K562 (cell line): ENCODE measurements around the gene DNAAF3. TPM values are rescaled to one million over a fixed set of nuclear protein-coding genes. Genes with fewer than 3 reads are reported as not detected.

Experiments
- CREBBP ChIP-seq: IDR thresholded peaks from one replicate; pipeline ENCODE4 v1.6.1; 2012; ENCODE audit warnings: low read depth, mild to moderate bottlenecking, control low read depth, inconsistent platforms, low read length
- ELK3 ChIP-seq: fragments of 450-650 bp; formaldehyde crosslinking; IDR thresholded peaks from 2 replicates; pipeline ENCODE4 v1.4.0; 2020; ENCODE audit warnings: mild to moderate bottlenecking
- MAFK ChIP-seq: IDR thresholded peaks from 2 replicates; pipeline ENCODE4 v1.6.1; 2011; ENCODE audit warnings: low read length, improper control_type of control experiment
- MXI1 ChIP-seq: IDR thresholded peaks from 2 replicates; pipeline ENCODE4 v1.6.1; 2011; ENCODE audit warnings: low read depth, mild to moderate bottlenecking, improper control_type of control experiment, low read length
- NUFIP1 ChIP-seq: fragments of 450-650 bp; IDR thresholded peaks from 2 replicates; pipeline ENCODE4 v1.6.1; 2018; ENCODE audit not compliant: partially characterized antibody
- PTBP1 ChIP-seq: fragments of 200-400 bp; formaldehyde crosslinking; IDR thresholded peaks from 2 replicates; pipeline ENCODE4 v1.6.1; 2017; ENCODE audit warnings: low read depth, low read length
- RAD51 ChIP-seq: fragments of 450-650 bp; IDR thresholded peaks from 2 replicates; pipeline ENCODE4 v1.7.1; 2016; ENCODE audit warnings: low read depth, mild to moderate bottlenecking, borderline replicate concordance
- SAFB2 ChIP-seq: fragments of 200-400 bp; formaldehyde crosslinking; IDR thresholded peaks from 2 replicates; pipeline ENCODE4 v1.6.1; 2018; ENCODE audit warnings: borderline replicate concordance, low read length, low read depth, moderate library complexity; ENCODE audit not compliant: severe bottlenecking
- SAP30 ChIP-seq: fragments of 200-600 bp; sonication (generic); IDR thresholded peaks from 2 replicates; pipeline ENCODE4 v1.6.1; 2012; ENCODE audit warnings: borderline replicate concordance, low read depth, mild to moderate bottlenecking, moderate library complexity, low read length, control low read depth, inconsistent platforms; ENCODE audit not compliant: insufficient read depth, poor library complexity, severe bottlenecking
- SMAD3 ChIP-seq: fragments of 450-650 bp; formaldehyde crosslinking; conservative IDR thresholded peaks from 2 replicates; pipeline ENCODE4 v1.4.0; 2020; ENCODE audit warnings: mild to moderate bottlenecking
- SNRNP70 ChIP-seq: fragments of 200-400 bp; formaldehyde crosslinking; optimal IDR thresholded peaks from 2 replicates; pipeline ENCODE3; 2017; ENCODE audit warnings: low read depth, low read length
- TFAP4 ChIP-seq: sonication (generic); formaldehyde crosslinking; IDR thresholded peaks from 2 replicates; pipeline ENCODE4 v1.8.0; 2022; ENCODE audit warnings: missing genetic modification reagents, mild to moderate bottlenecking, moderate library complexity, borderline replicate concordance
- XRCC5 ChIP-seq: fragments of 200-400 bp; formaldehyde crosslinking; IDR thresholded peaks from 2 replicates; pipeline ENCODE4 v1.6.1; 2017; ENCODE audit warnings: low read depth, mild to moderate bottlenecking, low read length
- ZFP36 ChIP-seq: fragments of 150-350 bp; IDR thresholded peaks from 2 replicates; pipeline ENCODE4 v1.6.1; 2018; ENCODE audit warnings: low read length, low read depth; ENCODE audit not compliant: partially characterized antibody
- ZNF174 ChIP-seq: fragments of 250-450 bp; sonication (Bioruptor Pico); IDR thresholded peaks from 2 replicates; pipeline ENCODE4 v1.4.0; 2020; ENCODE audit warnings: mild to moderate bottlenecking
- ZNF197 ChIP-seq: fragments of 200-800 bp; sonication (Bioruptor generic); IDR thresholded peaks from 2 replicates; pipeline ENCODE4 v1.6.1; 2016; ENCODE audit warnings: low read depth, missing genetic modification characterization, missing compliant biosample characterization
- ZNF699 ChIP-seq: fragments of 250-450 bp; sonication (Bioruptor Pico); IDR thresholded peaks from 2 replicates; pipeline ENCODE4 v1.8.0; 2021; ENCODE audit warnings: mild to moderate bottlenecking, moderate library complexity; ENCODE audit not compliant: insufficient replicate concordance
- polyA plus RNA-seq, 8 experiments: library from polyadenylated mRNA; depleted of rRNA in 4 of 8; stranded (reverse) in 5 of 8; unstranded in 3 of 8; fragments of >200 nt; fragmentation: Nextera tagmentation in 2 of 8; fragmentation: Illumina TruSeq in 1 of 8; extraction: Ambion mirVana in 2 of 8; extraction: Trizol in 1 of 8; gene quantifications; 2 replicates each; pipeline versions ENCODE4 v1.2.1 to v1.2.3, GENCODE V29; 2011 to 2014; ENCODE audit warnings: inconsistent platforms in 1 of 8, missing spikeins in 1 of 8
- total RNA-seq, 7 experiments: library from RNA; depleted of rRNA in 6 of 7; stranded (reverse); fragments of >200 nt in 6 of 7; fragmentation: Illumina TruSeq in 2 of 7; extraction: Trizol in 2 of 7; gene quantifications; 2 replicates each; pipeline versions ENCODE4 v1.2.1 to v1.2.3, GENCODE V29; 2011 to 2021; ENCODE audit warnings: low replicate concordance in 1 of 7
- TF ChIP-seq, protein P1 (sequence below): fragments of 250-450 bp; sonication (Bioruptor Pico); IDR thresholded peaks from 2 replicates; pipeline ENCODE4 v1.5.1; 2021; ENCODE audit warnings: mild to moderate bottlenecking
- TF ChIP-seq, protein P2 (sequence below): fragments of 450-650 bp; IDR thresholded peaks from 2 replicates; pipeline ENCODE4 v1.6.1; 2016; ENCODE audit warnings: mild to moderate bottlenecking
- TF ChIP-seq, protein P3 (sequence below): fragments of 450-650 bp; formaldehyde crosslinking; IDR thresholded peaks from 2 replicates; pipeline ENCODE4 v1.4.0; 2022; ENCODE audit warnings: missing genetic modification characterization

The DNAAF3 gene
- total and polyA plus RNA-seq, 9 of the 15 experiments (the other 6 are each of a cell fraction or from before 2014, with no cell fraction given): 21.6 to 61.5 (median 43.0) TPM

- TF ChIP-seq TFAP4 (CRISPR knock-in tag): peak; percentile 96
- peak; percentile 70 for TF ChIP-seq SAP30
- TF ChIP-seq MXI1: no peak
- TF ChIP-seq ZNF699: no peak
- no peak for TF ChIP-seq SMAD3
- no peak for TF ChIP-seq MAFK
- no peak for TF ChIP-seq ZFP36
- no peak for TF ChIP-seq SAFB2
- TF ChIP-seq ZNF197 (CRISPR knock-in tag): no peak
- no peak for TF ChIP-seq ZNF174
- TF ChIP-seq PTBP1: no peak
- no peak for TF ChIP-seq NUFIP1
- TF ChIP-seq, protein P1, sequence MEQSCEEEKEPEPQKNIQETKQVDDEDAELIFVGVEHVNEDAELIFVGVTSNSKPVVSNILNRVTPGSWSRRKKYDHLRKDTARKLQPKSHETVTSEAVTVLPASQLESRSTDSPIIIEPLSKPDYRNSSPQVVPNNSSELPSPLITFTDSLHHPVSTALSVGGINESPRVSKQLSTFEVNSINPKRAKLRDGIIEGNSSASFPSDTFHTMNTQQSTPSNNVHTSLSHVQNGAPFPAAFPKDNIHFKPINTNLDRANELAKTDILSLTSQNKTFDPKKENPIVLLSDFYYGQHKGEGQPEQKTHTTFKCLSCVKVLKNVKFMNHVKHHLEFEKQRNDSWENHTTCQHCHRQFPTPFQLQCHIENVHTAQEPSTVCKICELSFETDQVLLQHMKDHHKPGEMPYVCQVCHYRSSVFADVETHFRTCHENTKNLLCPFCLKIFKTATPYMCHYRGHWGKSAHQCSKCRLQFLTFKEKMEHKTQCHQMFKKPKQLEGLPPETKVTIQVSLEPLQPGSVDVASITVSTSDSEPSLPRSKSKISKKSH (CRISPR knock-in tag): no peak
- TF ChIP-seq, protein P2, sequence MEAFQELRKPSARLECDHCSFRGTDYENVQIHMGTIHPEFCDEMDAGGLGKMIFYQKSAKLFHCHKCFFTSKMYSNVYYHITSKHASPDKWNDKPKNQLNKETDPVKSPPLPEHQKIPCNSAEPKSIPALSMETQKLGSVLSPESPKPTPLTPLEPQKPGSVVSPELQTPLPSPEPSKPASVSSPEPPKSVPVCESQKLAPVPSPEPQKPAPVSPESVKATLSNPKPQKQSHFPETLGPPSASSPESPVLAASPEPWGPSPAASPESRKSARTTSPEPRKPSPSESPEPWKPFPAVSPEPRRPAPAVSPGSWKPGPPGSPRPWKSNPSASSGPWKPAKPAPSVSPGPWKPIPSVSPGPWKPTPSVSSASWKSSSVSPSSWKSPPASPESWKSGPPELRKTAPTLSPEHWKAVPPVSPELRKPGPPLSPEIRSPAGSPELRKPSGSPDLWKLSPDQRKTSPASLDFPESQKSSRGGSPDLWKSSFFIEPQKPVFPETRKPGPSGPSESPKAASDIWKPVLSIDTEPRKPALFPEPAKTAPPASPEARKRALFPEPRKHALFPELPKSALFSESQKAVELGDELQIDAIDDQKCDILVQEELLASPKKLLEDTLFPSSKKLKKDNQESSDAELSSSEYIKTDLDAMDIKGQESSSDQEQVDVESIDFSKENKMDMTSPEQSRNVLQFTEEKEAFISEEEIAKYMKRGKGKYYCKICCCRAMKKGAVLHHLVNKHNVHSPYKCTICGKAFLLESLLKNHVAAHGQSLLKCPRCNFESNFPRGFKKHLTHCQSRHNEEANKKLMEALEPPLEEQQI: no peak
- no peak for TF ChIP-seq RAD51
- TF ChIP-seq CREBBP: no peak
- TF ChIP-seq SNRNP70: no peak
- TF ChIP-seq ELK3 (CRISPR knock-in tag): no peak
- TF ChIP-seq, protein P3, sequence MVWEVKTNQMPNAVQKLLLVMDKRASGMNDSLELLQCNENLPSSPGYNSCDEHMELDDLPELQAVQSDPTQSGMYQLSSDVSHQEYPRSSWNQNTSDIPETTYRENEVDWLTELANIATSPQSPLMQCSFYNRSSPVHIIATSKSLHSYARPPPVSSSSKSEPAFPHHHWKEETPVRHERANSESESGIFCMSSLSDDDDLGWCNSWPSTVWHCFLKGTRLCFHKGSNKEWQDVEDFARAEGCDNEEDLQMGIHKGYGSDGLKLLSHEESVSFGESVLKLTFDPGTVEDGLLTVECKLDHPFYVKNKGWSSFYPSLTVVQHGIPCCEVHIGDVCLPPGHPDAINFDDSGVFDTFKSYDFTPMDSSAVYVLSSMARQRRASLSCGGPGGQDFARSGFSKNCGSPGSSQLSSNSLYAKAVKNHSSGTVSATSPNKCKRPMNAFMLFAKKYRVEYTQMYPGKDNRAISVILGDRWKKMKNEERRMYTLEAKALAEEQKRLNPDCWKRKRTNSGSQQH (CRISPR knock-in tag): no peak
- no peak for TF ChIP-seq XRCC5
These were observed 7.3 kb downstream of the DNAAF3 start (continued) for GRCh38 chr19:55158848-55159749.
